NOMO-1 (cell line): ENCODE results near the gene TTC9.
"Not testable (repeated sequence)": the region's sequence is repeated elsewhere in the genome, so short reads cannot be mapped to it uniquely, and the experiment has no call there.

Source experiments
- DNase-seq, 2 experiments: peaks; one replicate each; lab custom pipeline; 2025; ENCODE audit not compliant: unreplicated experiment in 2 of 2; lab: John Stamatoyannopoulos, UW

The TTC9 gene

GRCh38 chr14:70671652-70672644, 30.2 kb downstream of the TTC9 start:
- DNase-seq, result no peak

GRCh38 chr14:70677341-70677740, 35.6 kb downstream of the TTC9 start:
- DNase-seq, result no peak

DNA sequence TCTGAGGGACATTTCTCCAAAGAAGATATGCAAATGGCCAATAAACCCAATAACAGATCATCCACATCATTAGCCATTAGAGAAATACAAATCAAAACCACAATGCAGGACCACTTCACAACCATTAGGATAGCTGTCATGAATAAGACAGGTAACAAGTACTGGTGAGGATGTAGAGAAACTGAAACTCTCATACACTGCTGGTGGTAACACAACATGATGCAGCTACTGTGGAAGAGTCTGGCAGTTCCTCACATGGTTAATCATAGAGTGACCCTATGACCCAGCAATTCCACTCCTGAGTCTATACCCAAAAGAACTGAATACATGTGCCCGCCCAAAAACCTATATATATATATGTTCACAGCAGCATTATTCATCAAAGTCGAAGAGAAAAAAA, 39.0 kb downstream of the TTC9 start:
- no peak for DNase-seq

- no peak for DNase-seq
Observed at GRCh38 chr14:70683983-70684382, 42.3 kb downstream of the TTC9 start.

DNA sequence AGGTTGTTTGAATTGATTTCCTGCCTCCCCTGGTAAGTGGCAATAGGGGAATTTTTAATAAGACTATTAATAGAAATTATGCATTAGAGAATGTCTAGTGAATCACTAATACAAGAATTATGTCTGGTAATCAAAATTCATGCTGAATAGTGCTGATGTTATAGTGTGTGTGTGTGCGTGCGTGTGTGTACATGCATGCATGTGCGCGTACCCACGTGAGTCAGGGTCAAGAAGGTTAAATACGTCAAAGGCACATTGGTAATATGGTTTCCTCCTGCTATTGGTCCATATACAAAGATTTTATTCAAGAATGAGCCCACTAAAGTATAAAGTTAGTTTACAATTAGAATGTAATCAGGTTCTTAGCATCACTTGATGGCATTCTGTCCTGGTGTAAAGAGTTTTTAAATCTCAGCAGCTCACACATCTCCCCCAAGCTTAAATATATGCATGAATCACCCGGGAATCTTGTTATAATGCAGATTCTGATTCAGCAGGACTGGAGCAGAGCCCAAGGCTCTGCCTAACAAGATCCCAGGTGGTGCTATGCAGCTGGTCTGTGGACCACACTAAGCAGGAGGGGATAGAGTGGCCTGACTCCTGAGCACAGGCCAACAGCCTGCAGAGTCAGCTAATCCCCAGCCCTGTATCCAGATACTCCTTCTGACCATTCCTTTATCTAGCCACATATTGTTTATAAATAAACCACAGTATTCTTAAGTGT, 43.9 kb downstream of the TTC9 start:
- DNase-seq, result no peak

GRCh38 chr14:70692210-70692609, 50.5 kb downstream of the TTC9 start:
- peak; percentile 83 to 96 for DNase-seq

DNA sequence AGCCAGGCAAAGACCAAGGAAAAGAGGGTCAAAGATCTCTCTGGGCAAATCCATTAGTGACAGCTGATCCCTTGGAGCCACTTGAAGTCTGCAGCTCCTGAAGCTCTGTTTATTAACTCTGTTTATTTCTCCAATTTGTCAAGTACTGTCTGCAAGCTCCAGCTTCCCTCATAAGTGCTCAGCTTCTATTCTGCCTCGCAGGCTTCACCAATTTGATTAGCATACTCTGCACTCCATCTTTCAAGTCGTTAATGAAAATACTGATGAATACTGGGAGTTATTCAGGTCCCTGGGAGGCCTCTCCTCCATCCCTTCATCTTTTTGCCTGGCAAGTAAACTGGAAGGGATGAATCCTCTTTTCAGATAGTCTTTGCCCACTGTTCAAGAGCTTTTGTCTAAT, 54.3 kb downstream of the TTC9 start:
- no peak for DNase-seq

GRCh38 chr14:70697701-70698100, 56.0 kb downstream of the TTC9 start:
- peak; percentile 3 to 17 for DNase-seq

DNA sequence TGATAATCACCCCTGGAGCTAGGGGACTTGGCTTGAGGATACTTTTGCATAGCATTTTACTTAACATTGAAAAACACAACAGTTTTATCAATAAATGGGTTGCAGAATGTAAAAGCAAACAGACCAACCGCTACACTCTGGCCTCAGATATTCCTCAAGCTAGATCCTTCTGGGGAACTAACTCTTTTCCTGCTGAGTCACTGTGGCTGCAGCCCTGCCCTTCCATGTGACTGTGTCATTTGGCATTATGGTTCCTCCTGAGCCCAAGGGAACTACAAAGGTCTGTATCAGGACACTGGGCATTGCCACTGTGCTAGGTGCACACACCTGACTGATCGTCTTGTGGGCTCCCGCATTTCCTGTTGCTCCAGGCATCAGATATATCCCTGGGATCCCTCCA, 56.6 kb downstream of the TTC9 start:
- peak; percentile 48 to 62 for DNase-seq

DNA sequence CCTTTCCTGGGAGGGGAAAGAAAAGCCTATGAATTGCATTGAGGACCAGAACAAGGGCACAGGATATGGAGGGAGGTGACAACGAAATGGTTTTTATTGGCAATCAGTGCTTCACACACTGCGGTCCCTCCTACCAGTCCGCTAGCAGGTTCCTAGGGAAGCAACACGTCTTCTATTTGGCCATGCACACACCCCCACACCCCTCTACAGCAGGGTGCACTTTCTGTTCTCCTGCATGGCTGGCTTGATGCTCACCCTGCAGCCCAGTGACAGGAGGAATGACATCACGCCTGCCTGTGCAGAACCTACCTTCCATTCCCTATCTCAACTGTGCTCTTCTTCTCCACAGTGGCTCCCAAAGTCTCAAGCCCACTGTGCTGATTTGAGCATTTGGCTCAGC, 57.9 kb downstream of the TTC9 start:
- no peak for DNase-seq

GRCh38 chr14:70700955-70701585, 59.4 kb downstream of the TTC9 start:
- DNase-seq, result no peak

DNA sequence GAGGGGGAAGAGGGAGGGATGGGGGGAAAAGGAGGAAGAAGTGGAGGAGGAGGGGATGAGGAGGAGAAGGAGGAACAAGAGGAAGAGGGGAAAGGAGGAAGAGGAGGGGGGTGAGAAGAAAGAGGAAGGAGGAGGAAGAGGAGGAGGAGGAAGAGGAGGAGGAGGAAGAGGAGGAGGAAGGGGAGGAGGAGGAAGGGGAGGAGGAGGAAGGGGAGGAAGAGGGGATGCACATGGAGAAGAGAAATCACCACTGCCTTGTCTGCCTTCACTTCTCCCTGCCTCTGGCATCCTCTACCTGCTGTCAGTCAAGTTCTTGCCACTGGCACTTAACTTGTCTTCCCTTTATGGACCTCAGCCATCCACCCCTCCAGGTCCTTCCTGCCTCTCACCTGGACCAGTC, 59.9 kb downstream of the TTC9 start:
- DNase-seq, result no peak

DNA sequence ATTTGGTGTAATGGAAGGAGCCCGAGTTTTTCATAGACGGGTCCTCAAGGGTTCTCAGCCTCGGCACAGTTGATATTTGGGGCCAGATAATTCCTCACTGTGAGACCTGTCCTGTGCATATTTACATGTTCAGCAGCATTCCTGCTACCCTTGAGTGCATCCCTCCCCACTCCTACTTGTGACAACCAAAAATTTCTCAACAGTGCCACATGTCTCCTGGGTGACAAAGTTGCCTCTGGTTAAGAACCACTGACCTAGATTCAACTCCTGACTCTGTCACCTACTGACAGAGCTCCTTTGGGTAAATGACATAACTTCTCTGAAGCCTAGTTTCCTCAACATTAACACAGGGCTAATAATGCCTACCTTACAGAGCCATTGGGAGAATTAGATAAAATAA, 60.4 kb downstream of the TTC9 start:
- no peak for DNase-seq

DNA sequence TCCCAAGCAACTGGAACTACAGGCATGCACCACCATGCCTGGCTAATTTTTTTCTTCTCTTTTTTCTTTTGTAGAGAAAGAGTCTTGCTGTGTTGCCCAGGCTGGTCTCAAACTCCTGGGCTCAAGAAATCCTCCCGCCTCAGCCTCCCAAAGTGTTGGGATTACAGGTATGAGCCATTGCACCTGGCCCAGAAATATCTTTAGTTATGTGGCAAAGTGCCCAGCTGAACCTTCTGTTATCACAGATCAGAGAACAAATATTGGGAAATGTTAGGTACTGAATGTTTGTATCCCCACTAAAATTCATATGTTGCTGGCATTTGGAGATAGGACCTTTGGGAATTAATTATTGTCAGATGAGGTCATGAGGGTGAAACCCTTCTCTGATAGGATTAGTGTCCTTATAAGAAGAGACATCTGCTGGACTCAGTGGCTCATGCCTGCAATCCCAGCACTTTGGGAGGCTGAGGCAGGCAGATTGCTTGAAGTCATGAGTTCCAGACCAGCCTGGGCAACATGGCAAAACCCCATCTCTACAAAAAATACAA, 62.0 kb downstream of the TTC9 start:
- DNase-seq, result not testable (repeated sequence)

DNA sequence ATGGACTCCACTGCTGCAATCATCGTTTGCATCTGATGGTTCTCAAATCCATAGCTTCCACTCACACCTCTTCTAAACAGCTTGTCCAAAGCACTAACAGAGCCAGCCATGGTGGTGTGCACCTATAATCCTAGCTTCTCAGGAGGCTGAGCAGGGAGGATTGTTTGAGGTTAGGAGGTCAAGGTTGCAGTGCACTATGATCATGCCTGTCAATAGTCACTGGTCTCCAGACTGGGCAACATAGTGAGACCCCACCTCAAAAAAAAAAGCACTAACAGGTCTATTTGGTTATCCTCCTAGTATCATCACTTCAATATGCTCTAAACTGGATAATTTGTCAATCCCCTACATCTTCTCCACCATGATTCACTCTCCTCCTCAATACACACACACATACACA, 63.2 kb downstream of the TTC9 start:
- DNase-seq, result no peak

- no peak for DNase-seq
Observed at GRCh38 chr14:70706177-70706576, 64.5 kb downstream of the TTC9 start.

GRCh38 chr14:70707138-70708038, 65.7 kb downstream of the TTC9 start:
- peak in 1 of 2 experiments; percentile 29 for DNase-seq

GRCh38 chr14:70708717-70709570, 67.2 kb downstream of the TTC9 start:
- no peak for DNase-seq

GRCh38 chr14:70709726-70710382, 68.1 kb downstream of the TTC9 start:
- DNase-seq, result no peak
